ENCODE data around the gene LTB.

GRCh38 chr6:31622684-31623091, 40.5 kb upstream of the LTB start:
- TF ChIP-seq CTCF (IDR thresholded peaks at IDR 0.05), result no peak
- TF ChIP-seq EP300 (IDR thresholded peaks at IDR 0.05), result no peak
- TF ChIP-seq POLR2AphosphoS5 (IDR thresholded peaks at IDR 0.05), result no peak
- TF ChIP-seq POLR2A (IDR thresholded peaks at IDR 0.05; ENCODE audit: low read depth), result no peak

All from esophagus muscularis mucosa (tissue), 4 donors.